DMS114 treated with DMSO at 0.1 percent for 48 hours (cell line): ENCODE data around the gene SPON1.
"Not testable (repeated sequence)": the region's sequence is repeated elsewhere in the genome, so short reads cannot be mapped to it uniquely, and the experiment has no call there.

Experiments used
- DNase-seq: peaks from one replicate; lab custom pipeline; 2025; ENCODE audit not compliant: unreplicated experiment; lab: John Stamatoyannopoulos, UW

SPON1 gene

DNA sequence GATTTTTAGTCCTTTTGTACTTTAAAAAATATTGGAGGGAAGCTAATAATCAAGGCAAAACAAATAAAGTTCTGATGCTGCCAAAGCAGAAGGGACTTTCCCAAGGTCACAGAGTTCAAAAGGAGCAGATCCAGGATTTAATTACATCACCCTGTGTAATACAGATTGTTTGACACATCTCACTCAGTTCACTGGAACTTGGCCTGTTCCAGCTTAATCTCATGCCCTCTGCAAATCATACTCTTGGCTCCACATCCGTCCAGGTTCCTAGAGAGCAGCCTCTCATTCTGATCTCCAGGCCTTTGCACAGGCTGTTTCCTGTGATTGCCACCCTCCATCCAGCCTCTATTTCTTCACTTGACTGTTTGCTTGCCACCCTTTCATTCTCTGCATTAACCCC, 151.7 kb downstream of the SPON1 start:
- DNase-seq: no peak

DNA sequence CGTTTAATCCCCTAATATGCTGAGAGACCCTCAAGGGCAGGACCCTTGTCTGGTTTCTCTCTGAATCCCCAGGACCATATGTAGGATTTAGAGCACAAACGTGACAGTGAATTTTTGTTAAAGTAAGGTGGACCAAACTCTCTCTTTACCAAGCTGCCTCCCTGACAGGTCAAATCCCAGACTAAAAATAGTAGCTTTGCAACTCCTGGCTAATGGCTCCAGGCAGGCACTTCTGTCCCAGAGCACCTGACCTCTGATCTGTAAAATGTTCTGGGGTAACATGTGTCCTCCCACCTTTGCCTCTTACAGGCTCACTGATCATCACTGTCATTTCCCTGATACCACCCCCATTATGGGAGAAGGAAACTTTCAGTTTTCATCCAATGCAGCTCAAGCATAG, 152.3 kb downstream of the SPON1 start:
- no peak for DNase-seq

- no peak for DNase-seq
Observed at GRCh38 chr11:14117632-14118031, 155.1 kb downstream of the SPON1 start.

GRCh38 chr11:14118072-14118471, 155.5 kb downstream of the SPON1 start:
- no peak for DNase-seq

- DNase-seq: no peak
Observed at GRCh38 chr11:14119357-14119756, 156.8 kb downstream of the SPON1 start.

DNA sequence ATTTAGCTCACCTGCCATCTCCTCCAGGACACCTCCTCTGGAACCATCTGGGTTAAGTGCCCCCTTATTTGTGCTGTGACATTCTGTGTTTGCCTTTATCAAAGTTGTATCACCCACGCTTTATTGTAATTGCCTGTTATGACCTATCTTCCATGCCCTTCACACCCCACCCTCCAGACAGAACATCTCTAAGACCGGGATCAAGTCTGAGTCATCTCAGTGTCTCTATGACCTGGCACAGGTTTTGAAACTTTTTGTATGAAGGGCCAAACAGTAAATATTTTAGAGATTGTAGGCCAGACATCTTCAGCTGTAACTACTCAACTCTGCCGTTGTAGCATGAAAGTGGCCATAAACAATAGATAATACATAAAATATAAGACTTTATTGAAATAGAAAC, 161.8 kb downstream of the SPON1 start:
- no peak for DNase-seq

DNA sequence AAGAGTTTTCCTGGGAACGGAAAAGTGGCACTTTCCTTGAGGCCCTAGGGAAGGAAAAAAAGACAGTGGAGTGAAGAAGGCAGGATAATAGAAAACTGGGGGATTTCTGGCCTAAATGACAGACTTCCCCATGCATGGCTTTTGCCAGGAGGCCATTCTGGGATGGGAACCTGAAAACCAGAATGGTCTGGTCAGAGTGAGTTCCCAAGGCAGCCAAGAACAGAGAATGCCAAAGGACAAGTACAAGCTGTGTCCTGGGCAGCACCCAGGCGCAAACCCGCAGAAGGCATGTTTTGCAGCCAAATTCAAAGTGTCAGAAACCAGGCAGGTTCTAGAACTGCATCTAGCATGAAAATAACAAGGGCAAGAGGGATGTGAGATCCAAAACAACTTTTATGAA, 162.4 kb downstream of the SPON1 start:
- DNase-seq: no peak

DNA sequence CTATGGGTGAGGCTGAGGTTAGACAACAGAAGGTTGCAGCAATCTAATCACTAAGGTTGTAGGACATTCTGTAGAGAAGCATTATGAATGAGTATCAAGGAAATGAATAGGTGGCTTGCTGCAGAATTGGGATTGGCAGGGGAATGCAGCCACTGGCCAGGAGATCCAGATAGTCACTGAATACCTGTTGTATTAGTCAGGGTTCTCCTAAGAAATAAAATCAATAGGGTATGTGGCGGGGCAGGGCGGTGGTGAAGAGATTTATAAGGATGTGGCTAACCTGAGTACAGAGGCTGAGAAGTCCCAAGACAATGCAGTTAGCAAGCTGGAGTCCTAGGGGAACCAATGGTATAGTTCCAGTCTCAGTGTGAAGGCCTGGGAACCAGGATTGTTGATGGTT, 163.0 kb downstream of the SPON1 start:
- no peak for DNase-seq

GRCh38 chr11:14127679-14128078, 165.2 kb downstream of the SPON1 start:
- DNase-seq: no peak

DNA sequence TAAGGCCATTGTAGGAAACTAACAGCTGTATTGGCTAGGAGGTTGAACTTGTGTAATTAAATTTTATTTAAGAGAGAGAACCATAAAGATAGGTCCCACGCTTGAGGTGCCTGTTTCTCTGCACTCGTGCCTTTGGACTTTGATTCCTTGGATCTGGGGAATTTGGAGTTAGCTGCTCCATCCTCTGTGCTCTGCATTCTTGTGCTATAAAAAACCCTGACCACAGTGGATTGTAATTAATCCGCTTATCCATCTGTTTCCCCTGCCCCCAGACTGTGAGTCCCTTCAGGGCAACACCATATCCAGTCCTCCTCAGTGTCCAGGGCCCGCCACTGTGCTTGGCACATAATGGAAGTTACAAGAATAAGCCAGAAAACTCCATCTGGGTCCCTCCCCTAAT, 169.8 kb downstream of the SPON1 start:
- no peak for DNase-seq

GRCh38 chr11:14133381-14133780, 170.9 kb downstream of the SPON1 start:
- no peak for DNase-seq

DNA sequence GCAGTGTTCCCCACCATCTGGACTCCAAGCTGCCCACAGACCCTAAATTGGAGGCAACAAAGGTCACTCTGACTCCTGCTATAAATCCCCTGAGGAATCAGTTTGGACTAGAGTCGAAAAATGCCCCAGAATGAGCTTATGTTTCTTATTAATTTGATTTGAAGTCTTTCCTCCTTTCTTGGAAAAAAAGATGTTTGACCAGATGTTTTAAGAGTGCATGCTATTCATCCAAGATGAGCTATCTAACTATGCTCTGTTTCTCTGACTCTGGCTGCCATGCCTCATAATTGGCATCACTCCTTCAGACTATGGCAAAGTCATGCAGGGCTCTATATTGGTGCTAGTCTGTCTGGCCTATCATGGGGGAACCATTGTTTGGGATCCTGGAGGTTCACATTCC, 174.0 kb downstream of the SPON1 start:
- no peak for DNase-seq

GRCh38 chr11:14137284-14137683, 174.8 kb downstream of the SPON1 start:
- DNase-seq: no peak

DNA sequence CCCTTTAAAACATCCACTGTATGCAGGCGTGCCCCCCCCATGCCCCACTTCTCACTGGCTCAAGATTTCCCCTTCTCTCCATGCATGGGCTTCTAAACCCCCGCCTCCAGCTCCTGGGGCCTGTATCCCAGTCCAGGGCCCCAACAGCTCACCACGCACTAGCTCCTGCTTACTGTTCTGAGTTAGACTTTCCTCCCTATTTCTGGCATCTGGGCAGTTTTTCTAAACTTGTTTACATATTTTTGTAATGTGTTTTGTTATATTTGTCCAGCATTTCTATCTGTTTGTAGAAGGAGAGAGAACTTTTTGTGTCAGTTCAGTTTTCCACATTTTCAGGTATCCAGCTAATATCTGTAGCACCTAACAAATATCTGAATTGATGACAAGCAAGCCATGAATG, 178.5 kb downstream of the SPON1 start:
- no peak for DNase-seq

- DNase-seq: no peak
Observed at GRCh38 chr11:14141676-14142075, 179.2 kb downstream of the SPON1 start.

DNA sequence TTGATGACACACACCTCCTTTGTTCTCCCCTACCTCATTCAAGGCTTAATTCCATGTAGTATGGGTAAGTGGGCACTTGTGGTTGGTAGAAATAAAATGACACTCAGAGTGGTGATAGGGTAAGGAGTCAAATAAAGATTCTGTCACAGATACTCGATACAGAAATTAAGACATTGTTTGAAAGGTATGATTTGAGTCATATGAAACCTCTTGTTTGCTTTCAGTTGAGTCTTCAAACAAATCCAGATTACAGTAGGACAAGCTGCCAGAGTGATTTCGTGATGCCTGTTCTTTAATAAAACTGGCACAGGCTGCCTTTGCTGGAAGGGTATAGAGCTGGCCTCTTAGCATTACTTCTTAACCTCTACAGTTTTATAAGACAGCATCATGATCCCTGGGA, 182.4 kb downstream of the SPON1 start:
- no peak for DNase-seq

DNA sequence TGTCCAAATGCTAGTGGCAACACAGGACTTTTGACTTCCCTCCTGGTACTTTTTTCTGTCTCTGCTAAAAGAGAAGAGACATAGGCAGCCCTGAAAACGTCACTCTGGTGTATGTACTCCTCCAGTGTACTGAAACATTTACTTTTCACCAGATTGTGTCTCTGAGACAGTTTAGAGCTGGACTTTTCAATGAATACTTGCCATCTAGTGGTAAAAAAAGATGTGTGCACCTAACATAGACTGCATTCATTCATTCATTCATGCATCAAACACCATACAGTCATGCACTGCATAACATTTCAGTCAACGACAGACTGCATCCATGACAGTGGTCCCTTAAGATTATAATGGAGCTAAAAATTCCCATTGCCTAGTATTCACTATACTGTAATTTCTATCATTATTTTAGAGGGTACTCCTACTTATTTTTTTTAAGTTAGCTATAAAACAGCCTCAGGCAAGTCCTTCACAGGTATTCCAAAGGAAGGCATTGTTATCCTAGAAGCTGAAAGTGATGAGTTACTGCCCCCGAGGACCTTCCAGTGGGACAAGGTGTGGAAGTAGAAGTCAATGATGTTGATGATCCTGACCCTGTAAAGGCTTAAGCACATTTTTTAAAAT, 186.2 kb downstream of the SPON1 start:
- peak; percentile 0 for DNase-seq

GRCh38 chr11:14149683-14150082, 187.2 kb downstream of the SPON1 start:
- no peak for DNase-seq

- DNase-seq: no peak
Observed at GRCh38 chr11:14150878-14151277, 188.4 kb downstream of the SPON1 start.

- DNase-seq: not testable (repeated sequence)
Observed at GRCh38 chr11:14154103-14154502, 191.6 kb downstream of the SPON1 start.

DNA sequence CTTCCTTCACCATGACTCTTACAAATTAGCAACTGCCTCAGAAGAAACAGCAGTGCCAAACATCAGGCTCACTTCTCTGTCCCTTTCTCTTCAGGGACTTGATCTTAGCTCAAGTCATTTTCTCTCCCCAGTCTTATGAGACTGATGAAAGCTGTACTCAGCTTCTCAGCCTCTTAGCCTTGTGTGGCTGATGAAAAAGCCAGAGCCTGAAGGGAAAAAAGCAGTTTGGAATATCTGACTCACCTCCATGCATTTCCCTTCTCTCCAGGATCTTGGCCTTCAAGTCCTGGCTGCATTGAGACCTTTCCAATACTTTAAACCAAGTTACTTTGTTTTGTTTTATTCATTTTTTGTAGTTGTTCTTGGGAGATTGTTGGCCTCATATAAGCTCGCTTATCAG, 195.9 kb downstream of the SPON1 start:
- no peak for DNase-seq

GRCh38 chr11:14163576-14163975, 201.1 kb downstream of the SPON1 start:
- DNase-seq: no peak

DNA sequence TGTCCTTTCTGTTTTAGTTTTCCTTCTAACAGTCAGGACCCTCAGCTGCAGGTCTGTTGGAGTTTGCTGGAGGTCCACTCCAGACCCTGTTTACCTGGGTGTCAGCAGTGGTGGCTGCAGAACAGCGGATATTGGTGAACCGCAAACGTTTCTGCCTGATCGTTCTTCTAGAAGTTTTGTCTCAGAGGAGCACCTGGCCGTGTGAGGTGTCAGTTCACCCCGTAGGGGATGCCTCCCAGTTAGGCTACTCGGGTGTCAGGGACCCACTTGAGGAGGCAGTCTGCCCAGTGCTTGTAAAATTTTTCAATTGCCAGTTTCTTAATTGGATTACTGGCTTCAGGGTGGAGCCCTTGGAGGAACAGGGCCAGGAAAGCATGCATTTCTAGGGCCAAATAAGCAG, 211.2 kb downstream of the SPON1 start:
- DNase-seq: not testable (repeated sequence)
